H9 (cell line): ENCODE measurements around the gene ARMS2. TPM values are rescaled to one million over a fixed set of nuclear protein-coding genes. Genes with fewer than 3 reads are reported as not detected.

ENCODE experiments used
- DNase-seq: peaks from one replicate; pipeline ENCODE4 v3.0.0-alpha.2; 2017
- H2AFZ ChIP-seq: one replicate; pipeline ENCODE4 v1.6.1; 2013; ENCODE audit warnings: mild to moderate bottlenecking, low read length, control low read depth, moderate library complexity
- H2AK5ac ChIP-seq: 2 replicates; pipeline ENCODE4 v1.6.1; 2013; ENCODE audit warnings: low read length, control low read depth, mixed read lengths; ENCODE audit not compliant: insufficient read length
- H2BK120ac ChIP-seq: one replicate; pipeline ENCODE4 v1.6.1; 2013; ENCODE audit warnings: low read depth, mild to moderate bottlenecking, low read length, control low read depth, inconsistent platforms; ENCODE audit not compliant: poor library complexity, severe bottlenecking
- H2BK12ac ChIP-seq: 2 replicates; pipeline ENCODE4 v1.6.1; 2013; ENCODE audit warnings: low read length, control low read depth, mixed read lengths, low read depth; ENCODE audit not compliant: insufficient read length
- H2BK15ac ChIP-seq: 2 replicates; pipeline ENCODE4 v1.6.1; 2013; ENCODE audit warnings: low read depth, low read length, control low read depth
- H2BK20ac ChIP-seq: one replicate; pipeline ENCODE4 v1.6.1; 2013; ENCODE audit warnings: low read depth, mild to moderate bottlenecking, low read length, control low read depth, inconsistent platforms; ENCODE audit not compliant: poor library complexity, severe bottlenecking
- H2BK5ac ChIP-seq: 2 replicates; pipeline ENCODE4 v1.6.1; 2013; ENCODE audit warnings: low read length, control low read depth, mixed read lengths; ENCODE audit not compliant: insufficient read length
- H3K14ac ChIP-seq: 2 replicates; pipeline ENCODE4 v1.6.1; 2013; ENCODE audit warnings: low read length, control low read depth; ENCODE audit not compliant: insufficient read depth
- H3K18ac ChIP-seq: 2 replicates; pipeline ENCODE4 v1.6.1; 2013; ENCODE audit warnings: low read depth, mild to moderate bottlenecking, mixed read lengths, low read length, control low read depth; ENCODE audit not compliant: insufficient read length
- H3K23ac ChIP-seq: 2 replicates; pipeline ENCODE4 v1.6.1; 2013; ENCODE audit warnings: low read length, control low read depth, mixed read lengths, low read depth; ENCODE audit not compliant: insufficient read length
- H3K23me2 ChIP-seq: 2 replicates; pipeline ENCODE4 v1.6.1; 2013; ENCODE audit warnings: low read depth, mild to moderate bottlenecking, mixed read lengths, low read length, control low read depth; ENCODE audit not compliant: insufficient read length, poor library complexity, severe bottlenecking
- H3K27ac ChIP-seq: 2 replicates; pipeline ENCODE4 v1.5.1; 2013; ENCODE audit warnings: low read length, control low read depth, mixed read lengths, low read depth; ENCODE audit not compliant: insufficient read length
- H3K27me3 ChIP-seq: 2 replicates; pipeline ENCODE4 v1.6.1; 2013; ENCODE audit warnings: low read length, control low read depth, inconsistent platforms; ENCODE audit not compliant: insufficient read depth
- H3K4ac ChIP-seq: 2 replicates; pipeline ENCODE4 v1.6.1; 2013; ENCODE audit warnings: low read depth, mild to moderate bottlenecking, control low read depth, inconsistent platforms, low read length, moderate library complexity
- H3K4me1 ChIP-seq: 2 replicates; pipeline ENCODE4 v1.6.1; 2013; ENCODE audit warnings: low read length, control low read depth, inconsistent platforms; ENCODE audit not compliant: insufficient read depth
- H3K4me2 ChIP-seq: 2 replicates; pipeline ENCODE4 v1.6.1; 2013; ENCODE audit warnings: low read length, control low read depth, mixed read lengths; ENCODE audit not compliant: insufficient read length, insufficient read depth
- H3K56ac ChIP-seq: 2 replicates; pipeline ENCODE4 v1.6.1; 2013; ENCODE audit warnings: low read depth, mild to moderate bottlenecking, mixed read lengths, low read length, control low read depth; ENCODE audit not compliant: insufficient read length
- H3K79me1 ChIP-seq: 2 replicates; pipeline ENCODE4 v1.6.1; 2013; ENCODE audit warnings: low read depth, mild to moderate bottlenecking, moderate library complexity, low read length, control low read depth, inconsistent platforms; ENCODE audit not compliant: insufficient read depth, poor library complexity, severe bottlenecking
- H3K79me2 ChIP-seq: 2 replicates; pipeline ENCODE4 v1.6.1; 2013; ENCODE audit warnings: low read length, control low read depth, inconsistent platforms; ENCODE audit not compliant: insufficient read depth
- H3K9ac ChIP-seq: 2 replicates; pipeline ENCODE4 v1.6.1; 2013; ENCODE audit warnings: low read length, control low read depth, mixed read lengths; ENCODE audit not compliant: insufficient read length; ENCODE audit errors: extremely low read depth
- H3K9me3 ChIP-seq: one replicate; pipeline ENCODE4 v1.6.1; 2013; ENCODE audit warnings: low read depth, low read length, inconsistent platforms; ENCODE audit not compliant: control insufficient read depth
- H3T11ph ChIP-seq: one replicate; pipeline ENCODE4 v1.6.1; 2013; ENCODE audit warnings: mild to moderate bottlenecking, low read length, control low read depth, inconsistent platforms
- H4K20me1 ChIP-seq: one replicate; pipeline ENCODE4 v1.6.1; 2013; ENCODE audit not compliant: control insufficient read depth, insufficient read length, insufficient read depth
- H4K5ac ChIP-seq: 2 replicates; pipeline ENCODE4 v1.6.1; 2013; ENCODE audit warnings: low read depth, mild to moderate bottlenecking, mixed read lengths, low read length, control low read depth; ENCODE audit not compliant: insufficient read length
- H4K8ac ChIP-seq: replicated peaks from 2 replicates; pipeline ENCODE4 v1.6.1; 2013; ENCODE audit warnings: low read length, control low read depth, mixed read lengths, low read depth; ENCODE audit not compliant: insufficient read length
- H4K91ac ChIP-seq: 2 replicates; pipeline ENCODE4 v1.6.1; 2013; ENCODE audit warnings: low read depth, mild to moderate bottlenecking, moderate library complexity, mixed read lengths, low read length, control low read depth; ENCODE audit not compliant: insufficient read length
- H3K27ac Mint-ChIP-seq, 3 experiments: 2 replicates in 2 of 3; 3 replicates in 1 of 3; pipeline ENCODE4 v1.8.0; 2020 to 2021; ENCODE audit warnings: mixed read lengths in 3 of 3, mild to moderate bottlenecking in 1 of 3, moderate library complexity in 1 of 3
- H3K27me3 Mint-ChIP-seq: 2 replicates; pipeline ENCODE4 v1.8.0; 2021; ENCODE audit warnings: low read depth, mild to moderate bottlenecking, moderate library complexity, mixed read lengths
- H3K36me3 Mint-ChIP-seq, 3 experiments: 2 replicates in 2 of 3; 3 replicates in 1 of 3; pipeline ENCODE4 v1.8.0; 2020 to 2021; ENCODE audit warnings: low read depth in 3 of 3, mixed read lengths in 3 of 3; ENCODE audit not compliant: insufficient read depth in 1 of 3
- H3K4me1 Mint-ChIP-seq, 2 experiments: 2 replicates each; pipeline ENCODE4 v1.8.0; 2020; ENCODE audit warnings: mixed read lengths in 2 of 2
- H3K4me3 Mint-ChIP-seq, 2 experiments: 2 replicates in 1 of 2; 3 replicates in 1 of 2; pipeline ENCODE4 v1.8.0; 2020 to 2021; ENCODE audit warnings: mild to moderate bottlenecking in 2 of 2, mixed read lengths in 2 of 2, moderate library complexity in 1 of 2
- H3K9me3 Mint-ChIP-seq, 2 experiments: 2 replicates in 1 of 2; 3 replicates in 1 of 2; pipeline ENCODE4 v1.8.0; 2020; ENCODE audit warnings: mild to moderate bottlenecking in 2 of 2, mixed read lengths in 2 of 2, moderate library complexity in 1 of 2
- CTCF ChIP-seq: fragments of 200-600 bp; sonication (generic); conservative IDR thresholded peaks from 3 replicates; pipeline ENCODE4 v1.8.0; 2021; ENCODE audit warnings: antibody characterized with exemption, mild to moderate bottlenecking
- WGBS: extraction: QIAGEN DNeasy Blood & Tissue Kit; methylation state at CpG from one replicate; pipeline ENCODE4 v1.1.7; 2013; ENCODE audit warnings: missing lambda C conversion rate, low lambda C conversion rate, mixed read lengths; ENCODE audit not compliant: insufficient read length; ENCODE audit errors: extremely low coverage; 5-methylcytosine and 5-hydroxymethylcytosine counted together
- total RNA-seq: library from RNA; stranded (reverse); gene quantifications from 2 replicates; pipeline ENCODE4 v1.2.1, GENCODE V29; 2021

The ARMS2 gene
- total RNA-seq, 1 experiment from 2014 or later, result not detected

- Histone ChIP-seq H3K23me2 (no peaks in the 10 kb centered on the region), H3K4me1 (peaks cover 2% of the 10 kb centered on the region; the same call in 1 of the 2 replicates), H2AFZ (no peak overlapping the region), H3K79me2 (no peaks in the 10 kb centered on the region), H3K18ac (no peak overlapping the region), H3K4me2 (no peak overlapping the region), H4K91ac (no peak overlapping the region), H3K14ac (no peak overlapping the region), H3K27me3 (no peaks in the 10 kb centered on the region), H4K20me1 (no peaks in the 10 kb centered on the region), H3K9me3 (no peaks in the 10 kb centered on the region), H3K79me1 (no peaks in the 10 kb centered on the region), H3K4ac (no peak overlapping the region), H3K9ac (no peak overlapping the region), H2BK12ac (no peak overlapping the region), H3T11ph (no peak overlapping the region), H3K56ac (no peak overlapping the region), H2BK5ac (no peak overlapping the region), H4K8ac (no peak overlapping the region), H3K23ac (no peak overlapping the region), H2BK15ac (no peak overlapping the region), H2AK5ac (no peak overlapping the region), H4K5ac (no peak overlapping the region), H3K27ac (no peak overlapping the region), H2BK20ac (no peak overlapping the region), H2BK120ac (no peak overlapping the region)
- WGBS, result no CpG with 5 or more reads among the region's 5 CpGs
- H3K4me1 Mint-ChIP-seq, result peaks cover 8 to 16% of the 10 kb centered on the region in 2 experiments; a peak in 3 of 4 replicates
- peaks cover 2 to 35% (median 10%) of the 10 kb centered on the region in 3 experiments; a peak in 6 of 7 replicates for H3K36me3 Mint-ChIP-seq
- H3K27me3 Mint-ChIP-seq, result no peaks in the 10 kb centered on the region
- H3K9me3 Mint-ChIP-seq, result no peaks in the 10 kb centered on the region
- H3K27ac Mint-ChIP-seq, result no peak overlapping the region
- no peak overlapping the region for H3K4me3 Mint-ChIP-seq
- DNase-seq, result no peak
- no peak for TF ChIP-seq CTCF
Observed at GRCh38 chr10:122422266-122422989, 32.0 kb upstream of the ARMS2 start.
